NK-92 treated with Interleukin-12 subunit alpha and Interleukin-12 subunit beta, amount 100 ng/mL, for 24 hours (cell line): ENCODE data around the gene CHI3L1.
A peak's percentile ranks its signal among the peaks of the same experiment; 100 is the strongest.
"Not testable (repeated sequence)": the region's sequence is repeated elsewhere in the genome, so short reads cannot be mapped to it uniquely, and the experiment has no call there.

Experiments used
- DNase-seq: peaks from one replicate; lab custom pipeline; 2025; lab: John Stamatoyannopoulos, UW

CHI3L1 gene

DNA sequence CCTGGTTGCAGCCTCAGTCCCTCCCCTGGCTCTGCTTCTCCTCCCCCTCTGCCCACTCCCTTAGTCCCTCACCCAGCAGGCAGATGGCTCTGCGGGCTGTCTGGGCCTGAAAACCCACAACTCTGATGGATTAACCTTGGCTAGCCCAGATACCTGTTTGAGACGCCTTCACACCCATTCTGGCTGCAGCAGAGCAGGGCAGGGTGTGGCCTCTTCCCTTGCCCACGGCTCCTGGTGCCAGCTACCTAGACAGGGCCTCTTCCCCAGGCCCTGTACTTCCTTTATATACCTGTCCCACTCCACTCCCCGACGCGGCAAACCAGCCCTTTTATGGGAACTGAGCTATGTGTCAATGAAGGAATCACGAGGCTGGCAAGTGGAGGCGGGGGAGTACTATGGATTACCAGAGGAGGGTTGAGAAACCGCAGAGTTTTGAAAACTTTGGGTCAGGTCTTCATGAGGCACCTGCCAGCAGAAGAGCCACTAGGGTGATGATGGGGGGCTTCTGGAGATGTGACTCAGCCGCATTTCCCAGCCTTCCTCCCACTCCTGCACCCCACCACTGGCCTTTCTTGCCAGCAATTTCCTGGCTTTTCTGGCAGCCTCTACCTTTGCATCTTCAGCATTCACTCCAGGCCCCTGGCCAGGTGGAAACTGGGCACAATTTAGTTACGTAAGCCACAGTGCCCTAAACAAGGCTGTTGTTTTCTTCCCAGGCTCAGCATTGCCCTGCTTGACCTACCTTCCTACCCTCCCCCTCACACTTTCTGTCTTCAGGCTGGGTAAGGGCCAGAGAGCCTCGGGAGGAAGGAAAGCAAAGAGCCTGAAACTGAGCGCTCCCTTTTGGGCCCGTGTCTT lies at the start of gene CHI3L1:
CHI3L1 (minus strand) TSS at position 259 of the 858 bp plus-strand sequence; CDS start at position 178, 81 bp downstream.
- DNase-seq: no peak

DNA sequence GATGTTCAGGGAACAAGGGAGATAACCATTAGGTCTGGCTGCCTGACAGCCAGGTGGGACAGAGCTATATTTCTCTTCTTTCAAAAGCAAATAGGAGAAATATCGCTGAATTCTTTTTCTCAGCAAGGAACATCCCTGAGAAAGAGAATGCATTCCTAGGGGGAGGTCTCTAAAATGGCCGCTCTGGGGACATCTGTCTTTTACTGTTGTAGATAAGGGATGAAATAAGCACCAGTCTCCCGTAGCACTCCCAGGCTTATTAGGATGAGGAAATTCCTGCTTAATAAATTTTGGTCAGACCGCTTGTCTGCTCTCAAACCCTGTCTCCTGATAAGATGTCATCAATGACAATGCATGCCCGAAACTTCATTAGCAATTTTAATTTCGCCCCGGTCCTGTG lies 48.4 kb upstream of the CHI3L1 start:
- DNase-seq: not testable (repeated sequence)

DNA sequence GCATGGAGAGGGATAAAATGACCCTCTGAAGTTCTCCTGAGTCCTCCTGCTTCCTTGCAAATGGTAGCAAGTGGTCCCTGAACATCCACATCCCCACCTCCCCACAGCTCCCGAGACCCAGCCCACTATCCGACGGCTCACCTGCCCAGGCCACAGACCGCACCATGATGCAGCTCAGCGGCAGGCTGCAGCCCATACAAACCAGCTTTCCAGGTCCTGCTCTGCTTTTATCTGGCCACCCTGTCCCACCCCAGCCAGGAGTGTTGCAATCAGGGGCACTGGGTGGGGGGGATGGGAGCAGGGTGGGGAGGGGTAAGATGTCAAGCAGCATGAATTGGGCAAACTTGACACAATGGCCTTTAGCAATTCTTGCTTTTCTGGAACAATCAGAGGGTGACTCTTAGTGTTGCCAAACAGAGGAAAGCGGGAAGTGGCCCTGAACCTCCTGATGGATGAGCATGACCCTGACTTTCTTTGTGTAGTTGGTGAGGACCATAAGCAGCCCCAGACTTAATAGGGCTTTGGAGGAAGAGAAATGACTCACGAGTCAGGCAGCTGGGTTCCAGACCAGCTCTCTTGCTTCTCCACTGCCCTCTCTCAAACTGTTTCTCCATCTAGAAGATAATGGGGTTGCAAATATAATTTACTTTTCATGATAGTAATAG lies 43.1 kb upstream of the CHI3L1 start, which contains the start of gene CHIT1:
CHIT1 (minus strand) TSS at position 203 of the 665 bp plus-strand sequence; CDS start at position 166, 37 bp downstream.
- no peak for DNase-seq

DNA sequence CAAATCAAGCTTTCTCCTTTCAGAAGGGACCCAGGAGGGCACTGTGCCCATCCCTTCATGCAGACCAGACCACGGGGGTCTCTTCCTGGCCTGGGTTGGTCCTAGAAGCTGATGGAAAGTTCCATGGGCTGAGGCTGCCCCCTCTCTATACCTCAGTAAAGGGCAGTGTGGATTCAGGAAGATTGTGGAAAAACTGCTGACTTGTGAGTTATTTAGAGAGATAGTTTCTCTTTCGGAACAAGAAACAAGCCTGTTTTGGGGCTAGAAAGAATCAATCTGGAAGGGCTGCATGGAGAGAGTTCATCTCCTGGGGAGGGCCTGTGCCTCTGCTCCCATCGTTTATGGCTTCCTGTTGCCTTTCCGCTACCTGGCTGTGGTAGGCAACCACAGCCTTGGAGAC lies 42.2 kb upstream of the CHI3L1 start:
- no peak for DNase-seq

DNA sequence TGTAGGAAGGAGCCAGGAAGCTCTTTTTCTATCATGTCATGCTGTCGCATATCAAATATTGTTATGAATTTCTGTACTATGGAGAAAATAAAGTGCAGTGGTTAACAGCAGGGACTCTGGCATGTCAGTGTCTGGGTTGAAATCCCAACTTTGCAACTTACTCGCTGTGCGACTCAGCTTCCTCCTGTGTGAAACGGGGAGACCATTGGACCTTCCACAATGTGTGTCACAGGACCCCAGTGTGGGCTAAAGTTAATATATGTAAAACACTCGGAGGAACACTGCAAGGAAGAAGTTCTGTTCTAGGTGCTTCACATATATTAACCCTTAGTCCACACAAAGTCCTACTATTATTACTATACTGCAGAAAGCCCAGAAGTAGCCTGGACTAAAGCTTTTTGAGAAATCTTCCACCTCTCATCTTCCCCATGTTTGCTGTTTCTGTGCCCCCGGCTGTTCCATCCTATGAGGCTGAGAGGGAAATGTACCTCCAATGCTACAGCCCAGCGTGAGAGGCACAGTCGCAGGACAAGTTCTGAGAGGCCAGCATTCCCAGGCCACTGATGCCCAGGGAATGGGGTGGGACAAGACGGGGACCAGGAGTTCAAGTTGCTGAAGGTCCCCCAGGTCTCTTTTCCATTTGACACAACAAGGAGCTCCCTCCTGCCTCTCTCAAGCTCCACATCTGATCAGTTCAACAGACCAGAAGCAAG lies 41.0 kb upstream of the CHI3L1 start:
- no peak for DNase-seq

DNA sequence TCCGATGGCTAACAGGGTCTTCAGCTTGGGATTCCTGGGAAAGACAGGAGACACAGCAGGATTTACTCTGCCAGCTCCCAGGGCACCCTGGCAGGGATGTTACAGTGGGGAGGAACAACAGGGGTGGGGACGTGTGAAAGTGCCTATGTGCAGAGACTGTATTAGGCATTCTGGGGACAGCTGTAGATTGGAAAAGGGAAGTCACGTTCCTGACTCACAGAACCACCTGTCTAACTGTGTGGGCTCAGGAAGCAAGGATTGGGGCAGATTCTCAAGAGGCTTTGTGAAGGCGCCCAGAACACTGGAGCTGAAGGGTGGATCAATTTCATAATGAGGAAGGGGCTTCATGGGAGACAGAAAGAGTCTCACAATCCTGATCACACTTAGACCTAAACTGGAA lies 38.6 kb upstream of the CHI3L1 start:
- DNase-seq: no peak

DNA sequence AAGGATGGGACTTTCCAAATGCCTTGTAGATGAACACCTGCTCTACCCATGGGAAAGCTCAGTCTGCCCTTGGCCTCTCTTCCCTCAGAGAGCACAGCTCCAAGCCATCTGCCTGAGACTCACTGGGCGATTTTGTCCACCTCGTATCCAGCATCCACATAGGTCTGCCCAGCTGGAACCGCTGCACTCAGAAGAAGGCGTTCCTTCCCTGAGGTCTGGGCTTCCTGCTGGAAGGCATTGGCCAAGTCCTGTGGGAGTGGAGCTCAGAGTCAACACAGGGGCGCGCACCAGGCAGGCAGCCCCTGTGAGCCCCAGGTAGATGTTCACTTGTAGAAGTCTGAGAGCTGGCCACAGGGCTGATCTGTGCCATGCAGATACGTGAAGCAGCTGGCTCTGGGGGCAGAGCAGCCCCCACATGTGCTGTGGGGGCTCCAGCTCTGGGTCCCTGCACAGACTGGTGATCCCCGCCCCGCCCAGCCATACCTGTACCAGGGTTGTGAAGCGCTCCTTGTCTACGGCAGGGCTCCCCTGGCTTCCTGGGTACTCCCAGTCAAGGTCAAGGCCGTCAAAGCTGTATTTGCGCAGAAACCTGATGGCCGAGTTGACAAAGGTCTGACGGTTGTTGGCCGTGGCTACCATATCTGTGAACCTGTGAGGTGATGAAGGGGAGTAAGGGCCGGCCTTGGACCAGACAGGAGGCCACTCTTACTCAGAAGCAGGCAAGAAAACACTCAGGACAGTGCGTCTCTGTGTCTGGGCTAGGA lies 36.7 kb upstream of the CHI3L1 start:
- no peak for DNase-seq

DNA sequence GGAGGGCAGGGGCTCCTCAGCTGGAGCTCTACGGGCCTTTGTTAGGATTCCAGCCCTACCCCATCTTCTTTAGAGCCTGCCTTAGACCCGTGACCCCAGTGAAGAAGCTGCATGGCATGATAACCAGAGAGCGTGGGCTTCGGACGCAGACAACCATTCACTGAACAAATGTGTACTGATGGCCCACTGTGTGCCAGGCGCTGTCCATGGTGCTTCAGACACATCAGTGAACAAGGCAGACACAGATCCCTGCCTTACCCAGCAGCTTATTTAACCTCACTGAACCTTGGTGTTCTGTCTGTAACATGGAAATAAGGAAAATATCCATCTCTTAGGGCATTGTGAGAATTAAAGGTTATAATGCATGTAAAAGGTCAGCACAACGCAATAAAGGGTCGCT lies 33.4 kb upstream of the CHI3L1 start:
- DNase-seq: no peak

DNA sequence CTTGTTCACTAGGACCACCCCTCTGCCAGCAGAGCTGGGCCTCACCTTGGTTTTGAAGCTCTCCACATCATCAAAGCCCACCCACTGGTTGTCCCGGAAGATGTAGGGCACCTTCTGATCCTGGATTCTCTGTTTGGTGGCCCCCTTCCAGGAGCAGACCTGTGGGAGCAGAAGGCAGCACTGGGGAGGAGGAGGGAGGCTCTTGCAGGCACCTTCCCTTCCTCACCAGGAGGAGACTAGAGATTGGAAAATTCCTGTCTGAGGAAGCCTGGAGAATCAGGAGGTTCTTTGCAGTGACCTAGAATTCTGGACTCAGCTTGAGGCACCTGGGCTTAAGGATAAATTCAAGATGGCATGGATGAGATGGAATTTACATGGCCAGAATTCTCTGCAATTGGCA lies 32.7 kb upstream of the CHI3L1 start:
- DNase-seq: no peak

DNA sequence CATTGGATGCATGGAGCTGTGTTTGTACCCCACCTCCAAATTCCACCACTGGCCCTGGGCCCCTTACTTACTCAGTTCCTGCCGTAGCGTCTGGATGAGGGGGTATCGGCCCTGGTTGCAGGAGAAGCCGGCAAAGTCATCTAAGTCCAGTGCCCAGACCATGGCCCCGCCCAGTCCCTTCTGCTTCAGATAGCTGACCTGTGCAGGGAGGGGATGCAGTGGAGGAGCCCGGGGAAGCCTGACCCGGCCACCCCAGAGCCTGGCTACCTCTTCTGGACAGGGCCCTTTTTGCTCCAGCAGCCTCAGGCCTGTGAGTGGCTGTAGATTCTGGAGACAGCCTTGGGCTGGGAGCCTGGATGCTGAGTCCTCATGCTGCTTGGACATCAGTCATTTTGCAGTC lies 31.2 kb upstream of the CHI3L1 start:
- no peak for DNase-seq

DNA sequence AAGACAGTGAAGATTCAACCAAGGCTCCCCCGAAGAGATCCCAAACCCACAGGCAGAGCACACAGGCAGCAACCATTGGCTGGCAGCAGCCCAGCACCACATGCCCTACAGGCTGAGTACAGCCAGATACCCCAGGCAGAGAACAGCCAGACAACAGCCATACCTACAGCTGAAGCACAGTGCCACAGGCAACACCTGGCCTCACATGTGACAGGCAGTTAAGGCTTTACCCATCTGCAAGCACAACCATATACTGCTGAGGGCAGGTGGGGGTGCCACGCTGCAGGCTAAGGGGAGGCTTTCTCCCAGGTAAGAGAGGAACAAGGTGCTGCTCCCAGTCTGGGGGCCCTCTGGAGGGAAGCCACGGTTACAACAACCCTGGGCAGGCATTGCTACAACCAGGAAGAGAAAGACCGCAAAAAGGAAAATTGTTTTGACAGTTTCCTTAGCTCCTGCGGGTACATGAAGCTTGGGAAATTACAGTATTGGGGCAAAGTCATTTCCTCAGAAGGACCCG lies 30.7 kb upstream of the CHI3L1 start:
- DNase-seq: no peak

DNA sequence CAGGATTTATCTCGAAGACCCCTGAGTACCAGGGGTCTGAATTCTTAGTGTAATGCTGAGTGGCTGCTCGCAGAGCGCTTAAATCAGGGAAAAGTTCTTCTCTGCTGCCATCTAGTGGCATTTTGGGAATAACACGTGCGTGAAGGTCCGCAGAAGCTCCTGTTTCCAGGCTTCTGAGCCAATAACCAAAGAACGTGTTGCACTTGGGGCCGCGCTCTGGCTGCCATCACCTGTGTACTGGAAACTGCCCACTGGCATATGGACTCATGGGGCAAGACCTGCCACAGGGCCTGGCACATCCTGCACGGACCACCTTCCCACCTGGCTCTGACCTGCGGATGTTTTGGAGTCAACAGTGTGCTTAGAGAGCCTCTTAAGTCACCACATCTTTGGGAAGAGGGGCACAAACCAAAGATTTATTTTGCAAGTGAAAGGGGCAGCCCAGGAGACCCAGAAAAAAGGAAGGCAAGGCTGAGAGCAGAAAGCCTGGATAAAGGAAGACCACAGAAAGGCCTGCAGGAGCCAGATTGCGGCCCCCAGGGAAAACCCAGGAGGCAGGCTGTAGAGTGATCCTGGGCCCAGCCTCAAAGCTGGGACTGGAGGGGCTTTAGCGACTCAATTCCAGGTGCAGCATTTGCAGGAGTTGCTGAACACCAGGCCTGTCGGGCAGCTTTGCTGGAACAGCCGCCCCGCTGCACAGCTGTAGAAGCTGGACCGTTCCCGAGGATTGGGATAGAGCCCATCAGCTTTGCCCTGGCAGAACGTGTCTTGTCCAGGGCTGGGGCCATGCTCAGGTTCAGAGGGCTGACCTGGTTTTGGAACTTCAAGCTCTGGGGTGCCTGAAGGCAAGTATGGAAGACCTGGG lies 30.0 kb upstream of the CHI3L1 start:
- peak; percentile 35 for DNase-seq

DNA sequence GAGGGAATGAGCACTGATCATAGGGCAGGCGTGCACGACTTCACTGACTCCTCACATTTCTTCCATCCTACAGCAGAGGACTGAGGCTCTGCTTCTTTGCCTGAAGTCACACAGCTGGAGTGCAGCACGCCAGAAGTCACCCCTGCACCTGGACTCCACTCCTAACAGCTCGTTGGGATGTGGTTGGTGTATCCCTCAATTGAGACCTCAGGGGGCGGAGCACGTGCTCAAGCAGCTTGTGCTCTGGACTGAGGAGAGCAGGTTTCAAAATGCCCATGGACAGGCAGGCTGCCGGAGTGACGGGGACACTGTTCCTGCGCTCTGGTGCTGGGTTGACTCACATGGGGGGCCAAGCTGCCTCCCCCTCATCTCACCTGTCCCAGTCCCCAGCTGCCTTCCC lies 29.1 kb upstream of the CHI3L1 start:
- no peak for DNase-seq

DNA sequence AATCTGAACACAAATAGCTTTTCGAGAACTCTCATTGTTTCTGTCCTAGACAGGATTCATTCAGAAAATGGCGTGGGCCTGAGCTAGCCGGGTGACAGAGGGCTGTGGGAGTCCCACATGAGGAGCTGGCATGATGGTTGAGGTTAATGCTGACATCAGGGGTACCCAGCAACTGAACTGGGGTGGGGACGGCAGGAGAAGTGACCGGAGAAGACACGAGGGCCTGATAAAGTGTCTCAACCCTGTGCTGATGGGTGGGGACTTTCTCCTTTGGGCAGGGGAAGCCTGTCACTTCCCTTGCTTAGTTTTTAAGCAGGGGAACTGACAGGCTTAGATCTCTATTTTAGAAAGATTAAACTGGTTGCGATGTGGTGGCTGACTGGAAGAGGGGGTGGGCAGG lies 28.4 kb upstream of the CHI3L1 start:
- peak; percentile 33 for DNase-seq

DNA sequence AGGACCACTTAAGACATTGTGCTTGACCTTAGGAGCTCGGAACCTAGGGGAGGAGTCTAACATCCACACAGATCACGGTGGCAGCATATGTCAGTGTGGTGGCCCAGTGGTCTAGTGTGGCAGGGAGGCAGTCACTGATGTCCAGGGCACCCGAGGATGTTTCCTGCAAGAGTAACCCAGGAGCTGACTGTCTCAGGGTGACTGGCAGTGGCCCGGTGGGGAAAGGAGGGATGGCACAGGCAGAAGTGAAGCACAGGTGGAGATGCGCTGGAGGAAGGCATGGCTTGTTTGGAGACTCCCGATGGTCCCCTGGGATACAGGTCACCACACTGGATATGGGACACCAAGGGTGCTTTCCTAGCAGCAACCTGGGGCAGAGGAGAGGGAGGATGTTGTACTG lies 26.6 kb upstream of the CHI3L1 start:
- no peak for DNase-seq

DNA sequence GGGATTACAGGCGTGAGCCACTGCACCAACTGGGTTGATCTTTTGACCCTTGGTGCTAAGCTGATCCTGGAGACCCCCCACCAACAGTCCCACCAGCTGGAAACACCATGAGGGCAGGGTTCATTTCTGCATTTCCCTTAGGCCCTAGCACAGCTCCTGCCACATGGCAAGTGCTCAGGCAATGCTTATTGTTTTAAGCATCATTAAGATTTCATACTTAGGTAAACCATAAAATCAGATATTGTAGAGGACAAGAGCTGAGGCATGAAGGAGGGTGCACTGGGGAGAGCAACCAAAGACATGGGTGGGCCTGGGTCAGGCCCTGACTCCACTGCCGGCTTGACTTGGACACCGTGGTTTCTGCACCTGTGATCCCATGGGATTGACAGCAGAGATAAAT lies 25.3 kb upstream of the CHI3L1 start:
- no peak for DNase-seq

DNA sequence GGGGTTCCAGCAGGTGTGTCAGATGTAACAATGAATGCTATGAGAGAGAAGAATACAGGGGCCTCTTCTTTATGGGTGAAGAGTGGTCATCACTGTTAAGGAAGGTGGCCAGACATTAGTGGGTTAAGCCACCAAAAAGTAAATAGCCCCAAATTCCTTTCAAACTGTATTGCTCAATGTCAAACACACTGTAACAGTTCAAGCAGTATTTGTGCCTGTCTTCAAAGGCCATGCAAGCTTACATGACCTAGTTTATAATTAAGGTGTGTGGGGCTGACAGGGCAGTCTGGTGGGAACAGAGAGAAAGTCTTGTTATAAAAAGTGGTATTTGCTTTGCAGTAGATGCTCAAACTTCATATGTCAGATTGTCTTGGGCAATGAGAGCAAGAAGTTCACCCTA lies 24.5 kb upstream of the CHI3L1 start:
- DNase-seq: no peak

DNA sequence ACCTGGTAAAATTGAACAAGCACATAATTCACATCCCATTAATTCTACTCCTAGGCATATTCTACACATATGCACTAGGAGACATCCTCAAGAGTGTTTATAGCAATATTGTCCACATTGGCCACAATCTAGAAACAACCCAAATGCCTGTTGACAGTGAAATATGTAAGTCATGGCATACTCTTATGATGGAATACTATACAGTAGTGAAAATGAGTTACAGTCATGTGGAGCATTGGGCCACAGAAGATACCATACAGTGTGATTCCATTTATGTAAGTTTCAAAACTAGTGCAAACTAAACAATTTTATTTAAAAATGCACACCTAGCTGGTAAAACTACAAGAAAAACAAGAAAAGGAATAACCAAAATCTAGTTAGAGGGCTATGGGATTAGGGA lies 23.8 kb upstream of the CHI3L1 start:
- DNase-seq: no peak

DNA sequence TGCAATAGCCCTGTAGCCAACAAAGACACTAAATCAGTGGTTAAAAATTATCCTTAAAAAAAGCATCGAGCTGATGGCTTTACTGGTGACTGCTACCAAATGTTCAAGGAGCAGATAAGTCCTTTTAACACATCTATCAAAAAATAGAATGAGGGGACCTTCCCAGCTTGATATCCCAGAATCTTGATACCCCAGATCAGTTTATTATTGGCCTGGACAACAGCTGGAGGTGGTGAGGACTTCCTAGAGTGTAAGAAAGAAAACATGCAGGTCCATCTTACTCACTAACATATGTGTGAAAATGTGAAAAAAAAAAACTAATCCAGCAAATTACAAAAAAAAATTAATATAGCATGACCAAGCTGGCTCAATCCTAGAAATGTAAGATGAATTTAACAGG lies 21.7 kb upstream of the CHI3L1 start:
- DNase-seq: no peak

DNA sequence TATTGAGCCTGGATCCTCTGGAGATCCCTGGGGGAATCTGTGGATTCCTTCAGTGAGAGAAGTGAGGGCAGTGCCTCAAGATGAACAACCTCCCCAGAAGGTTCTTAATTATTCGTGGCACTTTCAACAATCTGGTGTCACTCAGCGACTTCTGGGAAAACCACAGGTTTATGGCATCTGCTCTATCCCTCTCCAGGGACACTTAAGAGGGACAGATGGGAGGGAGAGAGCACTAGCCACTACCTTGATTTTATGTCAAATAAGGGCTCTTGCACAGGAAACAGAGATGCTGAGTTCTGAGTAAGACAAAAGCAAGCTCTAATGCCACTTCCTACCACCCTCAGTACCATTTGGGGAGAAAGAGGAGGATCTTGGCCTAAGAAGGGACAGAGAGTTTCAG lies 21.2 kb upstream of the CHI3L1 start:
- no peak for DNase-seq
